ENCODE measurements around the gene NMT1.
"Not testable (repeated sequence)": the region's sequence is repeated elsewhere in the genome, so short reads cannot be mapped to it uniquely, and the experiment has no call there.

Gene NMT1

DNA sequence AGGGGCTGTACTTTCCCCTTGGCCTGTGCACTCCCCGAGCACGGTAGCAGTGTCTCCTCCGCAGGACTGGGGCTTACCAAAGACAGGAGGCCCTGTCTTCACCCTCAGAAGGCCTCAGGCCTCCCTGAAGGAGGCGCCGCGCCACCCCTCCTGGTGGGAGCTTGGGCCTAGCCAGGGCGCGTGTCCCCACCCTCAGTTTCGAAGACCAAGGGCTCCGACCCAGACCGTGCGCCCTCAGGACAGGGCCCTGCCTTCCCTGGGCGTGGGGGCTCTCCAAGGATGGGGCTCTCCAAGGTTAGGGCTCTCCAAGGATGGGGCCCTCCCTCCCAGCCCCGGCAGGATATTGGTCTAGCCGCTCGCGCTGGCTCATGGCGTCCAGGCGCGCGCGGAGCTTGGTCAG lies 59.4 kb downstream of the NMT1 start:
- DNase-seq (ENCODE audit: low read depth): no peak

DNA sequence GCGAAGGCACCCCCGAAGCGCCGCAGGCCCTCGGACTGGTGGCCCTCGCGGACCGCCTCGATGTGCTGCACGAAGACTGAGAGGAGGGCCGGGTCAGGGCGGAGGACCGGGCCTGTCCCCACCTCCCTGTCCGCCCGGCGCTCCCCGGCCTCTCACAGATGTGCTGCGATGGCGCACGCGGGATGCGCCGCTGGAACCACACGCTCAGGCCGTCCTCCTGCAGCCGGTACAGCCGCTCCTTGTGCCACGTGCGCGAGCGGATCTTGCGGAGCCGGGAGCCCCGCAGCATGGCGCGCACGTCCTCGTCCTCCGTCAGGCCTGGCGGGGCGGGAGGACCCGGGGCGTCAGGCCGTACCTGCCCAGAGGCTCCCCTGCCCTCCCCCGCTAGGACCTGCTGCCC lies 59.9 kb downstream of the NMT1 start:
- DNase-seq (ENCODE audit: low read depth): no peak

DNA sequence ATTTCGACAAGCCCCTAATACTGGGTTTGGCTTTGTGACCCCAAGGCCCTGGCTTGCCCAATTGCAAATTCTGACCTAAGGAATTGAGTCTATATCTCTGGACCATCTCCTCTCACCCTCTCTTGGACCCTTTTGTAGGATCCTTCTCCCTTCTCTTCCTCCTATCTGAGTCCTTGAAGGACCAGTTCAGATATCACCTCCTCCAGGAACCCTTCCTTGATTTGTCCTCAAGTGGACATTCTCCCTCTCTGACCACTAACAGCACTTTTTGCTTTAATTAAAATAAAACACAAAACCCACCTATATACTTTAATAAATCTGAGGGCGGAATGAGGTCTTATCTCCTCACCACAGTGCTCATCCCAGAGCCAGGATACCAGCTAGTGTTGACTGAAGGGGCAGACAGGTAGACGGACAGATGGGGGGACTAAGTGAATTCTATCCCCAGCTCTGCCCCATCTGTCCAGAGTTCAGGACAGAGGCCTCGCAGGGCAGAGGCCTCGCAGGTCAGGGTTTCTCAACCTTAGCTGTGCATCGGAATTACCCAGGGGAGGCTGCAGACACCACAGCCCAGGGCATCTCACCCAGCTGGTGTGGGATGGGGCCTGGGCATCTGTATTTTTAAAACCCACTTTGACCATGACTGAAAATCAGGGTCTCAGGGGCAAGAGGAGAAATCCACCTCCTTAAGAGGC lies 62.1 kb downstream of the NMT1 start:
- no peak for DNase-seq (ENCODE audit: low read depth)

DNA sequence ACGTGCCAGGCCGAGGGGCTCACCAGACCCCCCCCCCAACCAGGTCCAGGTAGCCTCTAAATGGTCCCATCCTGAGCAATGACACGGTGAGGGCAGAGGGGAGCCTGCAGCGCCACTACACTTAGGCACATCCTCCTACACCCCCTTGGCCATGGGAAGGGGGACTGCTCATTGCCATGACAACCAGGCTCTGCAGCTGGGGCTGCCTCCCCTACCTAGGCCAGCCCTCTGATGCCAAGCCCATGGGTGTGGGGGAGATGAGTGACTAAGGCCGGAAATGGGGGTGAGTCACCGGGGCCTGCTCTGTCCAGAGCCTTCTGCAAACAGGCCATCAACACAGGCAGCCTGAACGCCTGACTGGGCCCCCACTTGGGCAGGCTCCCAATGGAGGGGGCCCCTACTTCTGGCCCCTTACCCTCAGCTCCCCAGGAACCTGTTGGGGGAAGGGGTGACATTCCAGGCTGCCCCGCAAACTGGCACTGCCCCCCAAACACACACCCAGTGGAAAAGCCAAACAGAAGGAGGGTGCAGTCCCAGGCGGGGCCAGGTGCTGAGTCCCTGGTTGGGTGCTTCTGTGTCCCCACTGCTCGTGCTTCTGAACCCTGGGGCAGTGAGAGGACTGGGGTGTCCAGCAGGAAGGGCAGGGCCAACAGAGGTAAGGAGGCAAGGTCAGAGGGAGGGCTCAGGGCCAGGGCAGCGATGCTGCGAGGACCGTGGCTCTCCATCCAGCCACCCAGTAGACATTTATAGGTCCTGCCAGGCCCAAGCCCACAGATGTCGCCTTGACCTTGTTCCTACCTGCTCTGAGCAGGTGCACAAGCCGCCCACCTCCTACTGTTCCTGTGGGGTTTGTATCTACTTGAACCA lies 63.0 kb downstream of the NMT1 start:
- DNase-seq (ENCODE audit: low read depth): no peak

GRCh38 chr17:45124797-45125122 lies 63.6 kb downstream of the NMT1 start:
- not testable (repeated sequence) for DNase-seq (ENCODE audit: low read depth)

- DNase-seq (ENCODE audit: low read depth): no peak
Measured at GRCh38 chr17:45125509-45125908, 64.4 kb downstream of the NMT1 start.

- no peak for DNase-seq (ENCODE audit: low read depth)
Measured at GRCh38 chr17:45127207-45127547, 66.1 kb downstream of the NMT1 start.

- no peak for DNase-seq (ENCODE audit: low read depth)
Measured at GRCh38 chr17:45127548-45128300, 66.6 kb downstream of the NMT1 start.

DNA sequence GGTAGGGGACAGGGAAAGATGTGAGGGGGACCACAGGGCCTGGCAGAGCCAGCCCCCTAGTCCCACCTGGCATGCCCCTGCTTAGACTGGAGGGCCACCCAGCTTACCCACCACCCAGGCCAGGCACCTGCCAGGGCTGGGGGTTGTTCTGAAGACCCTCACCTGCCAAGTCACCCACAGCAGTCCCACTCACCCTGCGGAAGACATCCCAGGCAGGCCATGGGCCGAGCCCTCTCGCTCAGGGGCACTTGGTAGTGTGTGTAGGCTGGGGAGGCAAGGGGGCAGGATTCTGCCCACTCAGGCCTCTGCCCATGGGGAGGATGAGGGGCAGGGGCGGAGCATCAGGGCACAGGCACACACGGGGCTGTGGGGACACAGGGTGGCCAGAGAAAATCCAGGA lies 67.2 kb downstream of the NMT1 start:
- no peak for DNase-seq (ENCODE audit: low read depth)

GRCh38 chr17:45128989-45129388 lies 67.9 kb downstream of the NMT1 start:
- no peak for DNase-seq (ENCODE audit: low read depth)

DNA sequence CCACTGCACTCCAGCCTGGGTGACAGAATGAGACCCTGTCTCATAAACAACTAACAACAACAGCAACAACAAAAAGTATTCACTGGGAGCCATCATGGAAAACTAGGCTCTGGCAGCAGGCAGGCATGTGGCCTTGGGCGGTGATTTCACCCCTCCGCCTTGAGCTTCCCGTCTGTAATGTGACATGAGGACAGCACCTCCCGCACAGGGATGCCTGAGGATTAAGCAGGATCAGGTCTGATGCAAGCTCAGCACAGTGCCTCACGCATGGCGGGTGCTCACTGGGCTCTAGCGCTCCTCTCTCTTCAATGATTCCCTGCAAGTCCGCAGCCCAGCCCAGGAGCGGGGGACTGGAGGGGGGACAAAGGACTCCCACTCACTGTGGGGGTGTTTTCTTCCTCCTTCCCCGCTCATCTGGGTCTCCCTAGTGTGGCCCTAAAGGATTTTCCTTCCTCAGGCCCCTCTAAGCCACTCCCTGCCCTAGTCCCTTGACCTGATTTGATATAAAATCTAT lies 68.4 kb downstream of the NMT1 start:
- DNase-seq (ENCODE audit: low read depth): no peak

DNA sequence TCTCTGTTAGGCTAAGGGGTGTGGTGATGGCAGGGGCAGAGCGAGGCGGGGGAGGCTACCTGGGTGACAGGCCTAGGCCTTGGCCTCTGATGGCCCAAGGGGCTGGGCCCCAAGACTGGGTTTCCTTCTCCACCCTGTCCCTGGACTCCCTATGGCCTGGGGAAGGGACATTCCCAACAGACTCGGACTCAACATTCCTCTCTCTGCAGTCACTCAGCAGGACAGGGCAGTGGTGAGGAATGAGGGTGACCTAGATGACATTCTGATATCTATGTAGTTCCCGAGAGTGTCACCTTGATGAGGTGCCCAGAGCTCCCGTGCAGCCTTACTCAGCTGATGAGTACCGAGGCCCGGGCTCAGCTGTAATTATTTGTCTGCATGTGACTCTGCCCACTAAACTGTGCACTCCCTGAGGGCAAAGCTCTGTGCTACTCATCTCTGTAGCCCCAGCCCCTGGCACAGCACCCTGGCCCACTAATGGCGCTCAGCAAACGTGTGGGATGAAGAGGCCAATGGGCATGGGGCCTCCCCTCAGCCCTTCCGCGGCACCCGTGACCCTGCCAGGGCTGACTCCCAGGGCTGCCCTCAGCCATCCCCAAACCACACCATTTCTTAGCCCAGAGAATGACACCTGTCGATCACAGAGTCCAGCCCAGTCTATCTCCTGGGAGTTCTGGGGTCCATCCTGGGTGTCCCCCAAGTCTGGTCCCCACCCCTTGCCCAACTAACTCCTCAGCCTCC lies 69.0 kb downstream of the NMT1 start:
- DNase-seq (ENCODE audit: low read depth): no peak

GRCh38 chr17:45130681-45131615 lies 69.8 kb downstream of the NMT1 start:
- DNase-seq (ENCODE audit: low read depth): no peak

DNA sequence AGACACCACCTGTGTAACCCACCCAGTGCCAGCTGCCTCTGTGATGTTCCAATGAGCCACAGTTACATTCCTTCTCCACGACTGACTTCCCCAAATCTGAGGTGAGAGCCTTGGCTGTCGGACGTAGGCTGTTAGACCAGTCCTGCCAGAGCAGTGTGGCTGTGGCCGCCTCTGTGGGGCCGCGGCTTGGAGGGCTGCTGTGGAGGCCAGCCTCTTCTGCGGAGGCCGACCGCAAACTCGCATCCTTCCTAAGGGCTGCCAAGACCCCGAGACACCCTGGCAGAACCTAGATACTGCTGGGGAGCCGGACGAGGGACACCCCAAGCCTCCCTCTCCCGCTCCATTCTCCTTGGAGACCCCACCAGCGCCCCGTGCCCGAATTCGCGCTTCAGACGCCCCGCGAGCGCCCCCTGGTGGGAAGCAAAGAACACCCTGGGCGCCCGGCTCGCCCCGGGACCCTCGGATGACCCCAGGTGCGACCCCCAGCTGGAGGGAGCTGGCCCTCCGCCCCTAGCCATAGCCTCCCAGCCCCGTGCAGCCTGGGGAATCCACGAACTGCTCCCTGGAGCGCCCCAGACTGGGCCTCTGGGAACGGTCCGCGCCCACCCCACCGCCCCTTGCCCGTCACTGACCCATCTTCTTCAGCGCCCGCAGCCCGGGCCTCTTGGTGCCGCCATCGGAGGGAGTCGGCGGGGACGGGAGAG lies 70.7 kb downstream of the NMT1 start:
- DNase-seq (ENCODE audit: low read depth): peak; percentile 40

- no peak for DNase-seq (ENCODE audit: low read depth)
Measured at GRCh38 chr17:45132320-45132571, 71.1 kb downstream of the NMT1 start, which contains the start of gene PLCD3. Gene PLCD3 (minus strand): TSS chr17:45132515. CDS start chr17:45132410, 105 bp downstream.

GRCh38 chr17:45132572-45133463 lies 71.7 kb downstream of the NMT1 start:
- DNase-seq (ENCODE audit: low read depth): peak; percentile 65

- peak; percentile 94 for DNase-seq (ENCODE audit: low read depth)
Measured at GRCh38 chr17:45135192-45135977, 74.3 kb downstream of the NMT1 start, which contains the start of gene ACBD4. Gene ACBD4 (plus strand): TSS chr17:45135687. CDS start chr17:45136145, 458 bp downstream.

GRCh38 chr17:45135978-45136791 lies 75.1 kb downstream of the NMT1 start:
- no peak for DNase-seq (ENCODE audit: low read depth)

All from activated T-cell treated with anti-CD3 and anti-CD28 coated beads for 48 hours (primary cell).